Measurements from ENCODE around the gene CX3CR1. TPM values are rescaled to one million over a fixed set of nuclear protein-coding genes. Genes with fewer than 3 reads are reported as not detected.
A peak's percentile ranks its signal among the peaks of the same experiment; 100 is the strongest.

CX3CR1 gene
- total and polyA plus RNA-seq, 4 donors = 27.7 to 70.2 (median 42.7) TPM

GRCh38 chr3:39260318-39260717, 19.5 kb downstream of the CX3CR1 start:
- Histone ChIP-seq H3K9me3 (ENCODE audit: control insufficient read depth, insufficient read depth, low read length) (no peaks in the 10 kb centered on the region), H3K27me3 (ENCODE audit: control insufficient read depth, insufficient read depth, low read length) (no peaks in the 10 kb centered on the region), H3K36me3 (ENCODE audit: control insufficient read depth, insufficient read depth, low read length) (no peaks in the 10 kb centered on the region), H3K27ac (ENCODE audit: low read depth, low read length) (no peak overlapping the region), H3K4me3 (ENCODE audit: low read depth, low read length) (no peak overlapping the region), H3K4me1 (ENCODE audit: control insufficient read depth, insufficient read depth, low read length) (no peaks in the 10 kb centered on the region)
- no CpG with 5 or more reads among the region's 2 CpGs for WGBS (ENCODE audit: insufficient coverage)
- DNase-seq (ENCODE audit: low read depth in 4 of 6, low spot score in 6 of 6) = no peak

- no peak for DNase-seq (ENCODE audit: low read depth in 4 of 6, low spot score in 6 of 6)
- WGBS (ENCODE audit: insufficient coverage) = 74% methylated on average over 4 of the region's 5 CpGs
- no peak overlapping the region for H3K27ac ChIP-seq (ENCODE audit: low read depth, low read length)
- H3K4me3 ChIP-seq (ENCODE audit: low read depth, low read length) = no peak overlapping the region
- no peaks in the 10 kb centered on the region for H3K4me1 ChIP-seq (ENCODE audit: control insufficient read depth, insufficient read depth, low read length)
- no peaks in the 10 kb centered on the region for H3K27me3 ChIP-seq (ENCODE audit: control insufficient read depth, insufficient read depth, low read length)
- H3K36me3 ChIP-seq (ENCODE audit: control insufficient read depth, insufficient read depth, low read length) = no peaks in the 10 kb centered on the region
- no peaks in the 10 kb centered on the region for H3K9me3 ChIP-seq (ENCODE audit: control insufficient read depth, insufficient read depth, low read length)
Observed at GRCh38 chr3:39255503-39256325, 24.1 kb downstream of the CX3CR1 start.

GRCh38 chr3:39254806-39255449, 24.9 kb downstream of the CX3CR1 start:
- no peaks in the 10 kb centered on the region for H3K36me3 ChIP-seq (ENCODE audit: control insufficient read depth, insufficient read depth, low read length)
- H3K4me1 ChIP-seq (ENCODE audit: control insufficient read depth, insufficient read depth, low read length) = no peaks in the 10 kb centered on the region
- H3K9me3 ChIP-seq (ENCODE audit: control insufficient read depth, insufficient read depth, low read length) = no peaks in the 10 kb centered on the region
- H3K4me3 ChIP-seq (ENCODE audit: low read depth, low read length) = no peak overlapping the region
- H3K27me3 ChIP-seq (ENCODE audit: control insufficient read depth, insufficient read depth, low read length) = no peaks in the 10 kb centered on the region
- 50% methylated on average over 2 of the region's 2 CpGs for WGBS (ENCODE audit: insufficient coverage)
- no peak overlapping the region for H3K27ac ChIP-seq (ENCODE audit: low read depth, low read length)
- DNase-seq (ENCODE audit: low read depth in 4 of 6, low spot score in 6 of 6) = no peak

GRCh38 chr3:39251576-39251975, 28.3 kb downstream of the CX3CR1 start:
- Histone ChIP-seq H3K36me3 (ENCODE audit: control insufficient read depth, insufficient read depth, low read length) (no peaks in the 10 kb centered on the region), H3K27me3 (ENCODE audit: control insufficient read depth, insufficient read depth, low read length) (no peaks in the 10 kb centered on the region), H3K4me3 (ENCODE audit: low read depth, low read length) (no peak overlapping the region), H3K27ac (ENCODE audit: low read depth, low read length) (no peak overlapping the region), H3K9me3 (ENCODE audit: control insufficient read depth, insufficient read depth, low read length) (no peaks in the 10 kb centered on the region), H3K4me1 (ENCODE audit: control insufficient read depth, insufficient read depth, low read length) (no peaks in the 10 kb centered on the region)
- 88% methylated on average over 5 of the region's 5 CpGs for WGBS (ENCODE audit: insufficient coverage)
- no peak for DNase-seq (ENCODE audit: low read depth in 4 of 6, low spot score in 6 of 6)

GRCh38 chr3:39250116-39250747, 29.6 kb downstream of the CX3CR1 start:
- Histone ChIP-seq H3K36me3 (ENCODE audit: control insufficient read depth, insufficient read depth, low read length) (no peaks in the 10 kb centered on the region), H3K9me3 (ENCODE audit: control insufficient read depth, insufficient read depth, low read length) (no peaks in the 10 kb centered on the region), H3K4me3 (ENCODE audit: low read depth, low read length) (no peak overlapping the region), H3K27me3 (ENCODE audit: control insufficient read depth, insufficient read depth, low read length) (no peaks in the 10 kb centered on the region), H3K27ac (ENCODE audit: low read depth, low read length) (no peak overlapping the region), H3K4me1 (ENCODE audit: control insufficient read depth, insufficient read depth, low read length) (no peaks in the 10 kb centered on the region)
- DNase-seq (ENCODE audit: low read depth in 4 of 6, low spot score in 6 of 6) = peak in 2 of 6 donors; percentile 24 to 35
- WGBS (ENCODE audit: insufficient coverage) = no CpG with 5 or more reads among the region's 4 CpGs

- H3K4me1 ChIP-seq (ENCODE audit: control insufficient read depth, insufficient read depth, low read length) = no peaks in the 10 kb centered on the region
- H3K9me3 ChIP-seq (ENCODE audit: control insufficient read depth, insufficient read depth, low read length) = no peaks in the 10 kb centered on the region
- DNase-seq (ENCODE audit: low read depth in 4 of 6, low spot score in 6 of 6) = no peak
- no peaks in the 10 kb centered on the region for H3K27me3 ChIP-seq (ENCODE audit: control insufficient read depth, insufficient read depth, low read length)
- no peak overlapping the region for H3K27ac ChIP-seq (ENCODE audit: low read depth, low read length)
- H3K36me3 ChIP-seq (ENCODE audit: control insufficient read depth, insufficient read depth, low read length) = no peaks in the 10 kb centered on the region
- no peak overlapping the region for H3K4me3 ChIP-seq (ENCODE audit: low read depth, low read length)
- 73% methylated on average over 3 of the region's 6 CpGs for WGBS (ENCODE audit: insufficient coverage)
Observed at GRCh38 chr3:39249453-39250115, 30.3 kb downstream of the CX3CR1 start.

- Histone ChIP-seq H3K4me3 (ENCODE audit: low read depth, low read length) (no peak overlapping the region), H3K27ac (ENCODE audit: low read depth, low read length) (no peak overlapping the region), H3K4me1 (ENCODE audit: control insufficient read depth, insufficient read depth, low read length) (no peaks in the 10 kb centered on the region), H3K9me3 (ENCODE audit: control insufficient read depth, insufficient read depth, low read length) (no peaks in the 10 kb centered on the region), H3K36me3 (ENCODE audit: control insufficient read depth, insufficient read depth, low read length) (no peaks in the 10 kb centered on the region), H3K27me3 (ENCODE audit: control insufficient read depth, insufficient read depth, low read length) (no peaks in the 10 kb centered on the region)
- no peak for DNase-seq (ENCODE audit: low read depth in 4 of 6, low spot score in 6 of 6)
Observed at GRCh38 chr3:39241561-39241960, 38.3 kb downstream of the CX3CR1 start.

GRCh38 chr3:39237027-39237426, 42.8 kb downstream of the CX3CR1 start:
- no peaks in the 10 kb centered on the region for H3K36me3 ChIP-seq (ENCODE audit: control insufficient read depth, insufficient read depth, low read length)
- no peaks in the 10 kb centered on the region for H3K9me3 ChIP-seq (ENCODE audit: control insufficient read depth, insufficient read depth, low read length)
- H3K4me1 ChIP-seq (ENCODE audit: control insufficient read depth, insufficient read depth, low read length) = no peaks in the 10 kb centered on the region
- H3K27me3 ChIP-seq (ENCODE audit: control insufficient read depth, insufficient read depth, low read length) = peaks cover 3% of the 10 kb centered on the region
- H3K27ac ChIP-seq (ENCODE audit: low read depth, low read length) = no peak overlapping the region
- peak in 1 of 6 donors; percentile 18 for DNase-seq (ENCODE audit: low read depth in 4 of 6, low spot score in 6 of 6)
- no peak overlapping the region for H3K4me3 ChIP-seq (ENCODE audit: low read depth, low read length)
- WGBS (ENCODE audit: insufficient coverage) = 78% methylated on average over 6 of the region's 6 CpGs

- Histone ChIP-seq H3K27me3 (ENCODE audit: control insufficient read depth, insufficient read depth, low read length) (peaks cover 3% of the 10 kb centered on the region), H3K9me3 (ENCODE audit: control insufficient read depth, insufficient read depth, low read length) (no peaks in the 10 kb centered on the region), H3K4me3 (ENCODE audit: low read depth, low read length) (no peak overlapping the region), H3K4me1 (ENCODE audit: control insufficient read depth, insufficient read depth, low read length) (no peaks in the 10 kb centered on the region), H3K27ac (ENCODE audit: low read depth, low read length) (no peak overlapping the region), H3K36me3 (ENCODE audit: control insufficient read depth, insufficient read depth, low read length) (no peaks in the 10 kb centered on the region)
- no peak for DNase-seq (ENCODE audit: low read depth in 4 of 6, low spot score in 6 of 6)
- no CpG with 5 or more reads among the region's 2 CpGs for WGBS (ENCODE audit: insufficient coverage)
Observed at GRCh38 chr3:39234651-39235050, 45.2 kb downstream of the CX3CR1 start.
